ENCODE measurements around the gene SLC9A9.
A peak's percentile ranks its signal among the peaks of the same experiment; 100 is the strongest.

SLC9A9 gene

GRCh38 chr3:143644370-143645089, 203.7 kb downstream of the SLC9A9 start:
- peak; percentile 75 for TF ChIP-seq CTCF (IDR thresholded peaks at IDR 0.05; ENCODE audit: control insufficient read depth, insufficient read depth, low read depth, low read length, missing control alignments)
- peak; percentile 59 for DNase-seq (ENCODE audit: low read depth)
- H3K4me3 ChIP-seq (ENCODE audit: control insufficient read depth, low read depth, low read length), result no peak overlapping the region

- H3K4me3 ChIP-seq (ENCODE audit: control insufficient read depth, low read depth, low read length), result no peak overlapping the region
- no peak for DNase-seq (ENCODE audit: low read depth)
- no peak for TF ChIP-seq CTCF (IDR thresholded peaks at IDR 0.05; ENCODE audit: control insufficient read depth, insufficient read depth, low read depth, low read length, missing control alignments)
These were observed 204.4 kb downstream of the SLC9A9 start for GRCh38 chr3:143643905-143644304.

DNA sequence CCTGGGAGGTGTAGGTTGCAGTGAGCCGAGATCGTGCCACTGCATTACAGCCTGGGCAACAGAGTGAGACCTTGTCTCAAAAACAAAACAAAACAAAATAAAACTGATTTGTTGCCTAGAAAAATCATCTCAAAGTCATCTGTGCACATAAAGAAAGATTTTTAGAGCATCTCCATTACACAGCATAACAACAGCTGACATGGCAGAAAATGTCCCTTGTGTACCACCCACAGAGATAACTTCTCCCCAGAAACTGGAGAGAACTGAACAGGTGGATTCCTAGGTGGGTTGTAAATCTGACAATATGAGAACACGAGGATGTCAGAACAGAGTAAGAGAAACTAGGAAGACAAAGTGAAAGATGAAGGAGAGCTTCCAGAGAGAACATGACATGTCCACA, 207.5 kb downstream of the SLC9A9 start:
- no peak overlapping the region for H3K4me3 ChIP-seq (ENCODE audit: control insufficient read depth, low read depth, low read length)
- DNase-seq (ENCODE audit: low read depth), result no peak
- TF ChIP-seq CTCF (IDR thresholded peaks at IDR 0.05; ENCODE audit: control insufficient read depth, insufficient read depth, low read depth, low read length, missing control alignments), result no peak

DNA sequence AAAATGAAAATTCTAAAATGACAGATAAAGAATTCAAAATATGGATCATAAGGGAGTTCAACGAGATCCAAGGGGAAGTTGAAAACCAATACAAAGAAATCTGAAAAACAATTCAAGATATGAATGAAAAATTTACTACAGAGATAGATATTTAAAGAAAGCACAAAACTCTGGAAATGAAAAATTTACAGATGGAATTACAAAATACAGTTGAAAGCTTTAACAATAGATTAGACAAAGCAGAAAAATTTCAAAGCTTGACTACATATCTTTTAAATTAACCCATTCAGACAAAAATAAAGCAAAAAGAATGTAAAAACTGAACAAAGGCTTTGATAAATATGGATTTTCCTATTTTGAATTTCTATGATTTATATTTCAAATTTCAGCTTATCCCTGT, 211.1 kb downstream of the SLC9A9 start:
- no peak for TF ChIP-seq CTCF (IDR thresholded peaks at IDR 0.05; ENCODE audit: control insufficient read depth, insufficient read depth, low read depth, low read length, missing control alignments)
- no peak for DNase-seq (ENCODE audit: low read depth)
- H3K4me3 ChIP-seq (ENCODE audit: control insufficient read depth, low read depth, low read length), result no peak overlapping the region

DNA sequence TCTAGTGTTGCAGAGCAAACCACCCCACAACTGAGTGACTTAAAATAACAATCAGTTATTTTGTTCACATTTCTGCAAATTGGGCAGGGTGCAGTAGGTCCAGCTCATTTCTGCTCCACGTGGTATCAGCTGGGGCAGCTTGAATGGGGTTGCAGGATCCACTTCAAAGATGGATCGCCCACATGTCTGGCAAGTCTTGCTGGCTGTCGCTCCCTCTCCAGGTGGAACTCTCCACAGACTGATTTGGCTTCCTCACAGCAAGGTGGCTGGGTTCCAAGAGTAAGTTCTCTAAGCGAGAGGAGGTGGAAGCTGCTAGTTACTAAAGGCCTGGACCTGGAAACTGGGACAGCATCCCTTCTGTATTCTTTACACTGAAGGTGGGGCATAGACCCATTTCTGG, 213.3 kb downstream of the SLC9A9 start:
- TF ChIP-seq CTCF (IDR thresholded peaks at IDR 0.05; ENCODE audit: control insufficient read depth, insufficient read depth, low read depth, low read length, missing control alignments), result no peak
- no peak overlapping the region for H3K4me3 ChIP-seq (ENCODE audit: control insufficient read depth, low read depth, low read length)
- DNase-seq (ENCODE audit: low read depth), result no peak

- no peak for TF ChIP-seq CTCF (IDR thresholded peaks at IDR 0.05; ENCODE audit: control insufficient read depth, insufficient read depth, low read depth, low read length, missing control alignments)
- DNase-seq (ENCODE audit: low read depth), result no peak
- H3K4me3 ChIP-seq (ENCODE audit: control insufficient read depth, low read depth, low read length), result no peak overlapping the region
These were observed 213.8 kb downstream of the SLC9A9 start for GRCh38 chr3:143634427-143634826.

Measured in AG09309 (cell line).